ENCODE results near the gene AKAP13. TPM values are rescaled to one million over a fixed set of nuclear protein-coding genes. Genes with fewer than 3 reads are reported as not detected.
"Not testable (repeated sequence)": the region's sequence is repeated elsewhere in the genome, so short reads cannot be mapped to it uniquely, and the experiment has no call there.

Gene AKAP13
- total RNA-seq, 1 donor, result 346 TPM

GRCh38 chr15:85582131-85583079, 202.0 kb downstream of the AKAP13 start:
- Histone ChIP-seq H3K4me3 (ENCODE audit: low read length) (peak overlapping the region; percentile 42), H3K4me1 (ENCODE audit: insufficient read depth, low read length) (peaks cover 75% of the 10 kb centered on the region), H3K27me3 (ENCODE audit: insufficient read depth, low read length) (no peaks in the 10 kb centered on the region), H3K9me3 (ENCODE audit: low read depth, low read length) (no peaks in the 10 kb centered on the region)

DNA sequence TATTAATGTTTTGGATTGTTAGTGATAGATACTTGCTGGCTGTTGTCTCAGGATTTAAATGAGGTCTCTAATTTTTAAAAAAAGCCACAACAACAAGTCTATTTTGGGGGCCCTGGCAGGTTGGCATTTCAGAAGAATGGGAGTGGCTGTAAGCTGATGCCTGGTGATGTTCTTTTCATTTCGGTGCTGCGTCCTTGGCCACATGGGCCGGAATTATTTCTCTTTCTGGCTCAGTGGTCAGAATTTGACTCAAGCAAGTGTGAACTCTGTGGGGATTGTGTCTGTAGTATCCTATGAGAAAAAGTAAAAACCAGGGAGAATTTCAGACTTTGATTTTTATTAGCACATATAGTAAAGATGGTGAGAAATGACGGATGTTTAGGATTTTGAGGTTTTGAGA, 203.0 kb downstream of the AKAP13 start:
- no peaks in the 10 kb centered on the region for H3K27me3 ChIP-seq (ENCODE audit: insufficient read depth, low read length)
- peaks cover 73% of the 10 kb centered on the region for H3K4me1 ChIP-seq (ENCODE audit: insufficient read depth, low read length)
- no peaks in the 10 kb centered on the region for H3K9me3 ChIP-seq (ENCODE audit: low read depth, low read length)
- peak overlapping the region; percentile 42 for H3K4me3 ChIP-seq (ENCODE audit: low read length)

GRCh38 chr15:85583923-85584390, 203.6 kb downstream of the AKAP13 start:
- Histone ChIP-seq H3K4me1 (ENCODE audit: insufficient read depth, low read length) (peaks cover 72% of the 10 kb centered on the region), H3K27me3 (ENCODE audit: insufficient read depth, low read length) (no peaks in the 10 kb centered on the region), H3K4me3 (ENCODE audit: low read length) (peak overlapping the region; percentile 42), H3K9me3 (ENCODE audit: low read depth, low read length) (no peaks in the 10 kb centered on the region)

DNA sequence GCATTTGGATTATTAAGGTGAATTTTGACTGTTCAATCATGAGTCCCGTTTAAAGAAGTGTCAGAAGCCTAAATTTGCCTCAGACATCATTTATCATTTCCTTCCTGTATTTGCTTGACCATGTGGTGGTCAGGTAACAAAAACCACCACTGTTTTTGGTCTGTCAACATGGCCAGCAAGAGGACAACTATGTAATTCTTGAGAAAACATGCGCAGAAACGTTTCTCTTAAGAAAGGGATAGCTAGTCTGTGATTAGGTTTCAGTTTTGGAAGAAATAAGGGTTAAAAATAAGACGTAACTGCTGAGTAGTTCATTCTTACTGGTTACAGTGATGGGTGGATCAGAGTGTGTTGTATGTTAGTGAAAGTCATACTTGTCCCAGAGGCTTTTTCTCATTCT, 204.5 kb downstream of the AKAP13 start:
- H3K27me3 ChIP-seq (ENCODE audit: insufficient read depth, low read length), result no peaks in the 10 kb centered on the region
- H3K4me3 ChIP-seq (ENCODE audit: low read length), result no peak overlapping the region
- no peaks in the 10 kb centered on the region for H3K9me3 ChIP-seq (ENCODE audit: low read depth, low read length)
- peaks cover 63% of the 10 kb centered on the region for H3K4me1 ChIP-seq (ENCODE audit: insufficient read depth, low read length)

- not testable (repeated sequence) for H3K27me3 ChIP-seq (ENCODE audit: insufficient read depth, low read length); H3K4me3 ChIP-seq (ENCODE audit: low read length); H3K9me3 ChIP-seq (ENCODE audit: low read depth, low read length)
- H3K4me1 ChIP-seq (ENCODE audit: insufficient read depth, low read length), result peaks cover 50% of the 10 kb centered on the region
Observed at GRCh38 chr15:85586196-85586595, 205.8 kb downstream of the AKAP13 start.

GRCh38 chr15:85587707-85588411, 207.5 kb downstream of the AKAP13 start:
- no peaks in the 10 kb centered on the region for H3K9me3 ChIP-seq (ENCODE audit: low read depth, low read length)
- peaks cover 33% of the 10 kb centered on the region for H3K4me1 ChIP-seq (ENCODE audit: insufficient read depth, low read length)
- no peaks in the 10 kb centered on the region for H3K27me3 ChIP-seq (ENCODE audit: insufficient read depth, low read length)
- H3K4me3 ChIP-seq (ENCODE audit: low read length), result no peak overlapping the region

GRCh38 chr15:85588677-85589076, 208.3 kb downstream of the AKAP13 start:
- no peaks in the 10 kb centered on the region for H3K9me3 ChIP-seq (ENCODE audit: low read depth, low read length)
- H3K4me3 ChIP-seq (ENCODE audit: low read length), result no peak overlapping the region
- H3K27me3 ChIP-seq (ENCODE audit: insufficient read depth, low read length), result no peaks in the 10 kb centered on the region
- peaks cover 25% of the 10 kb centered on the region for H3K4me1 ChIP-seq (ENCODE audit: insufficient read depth, low read length)

- H3K9me3 ChIP-seq (ENCODE audit: low read depth, low read length), result no peaks in the 10 kb centered on the region
- peaks cover 13% of the 10 kb centered on the region for H3K4me1 ChIP-seq (ENCODE audit: insufficient read depth, low read length)
- no peak overlapping the region for H3K4me3 ChIP-seq (ENCODE audit: low read length)
- no peaks in the 10 kb centered on the region for H3K27me3 ChIP-seq (ENCODE audit: insufficient read depth, low read length)
Observed at GRCh38 chr15:85589851-85590250, 209.4 kb downstream of the AKAP13 start.

DNA sequence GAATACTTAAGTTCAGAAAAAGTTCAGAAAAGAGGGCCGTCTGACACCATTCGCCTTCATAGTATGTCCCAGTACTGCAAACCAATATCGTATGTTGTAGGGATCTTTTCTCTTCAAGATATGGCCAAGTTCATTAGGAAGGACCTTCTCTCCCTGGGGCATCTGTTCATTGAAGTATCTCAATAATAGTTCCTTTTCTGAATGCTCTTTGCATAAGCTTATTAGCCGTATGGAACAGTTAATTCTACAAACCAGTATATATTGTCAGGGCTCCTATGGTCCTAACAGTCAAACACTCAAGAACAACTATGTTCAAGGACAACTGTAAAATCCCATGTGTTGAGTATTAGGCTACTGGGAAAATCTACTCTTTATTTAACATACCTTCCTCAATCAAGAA, 211.2 kb downstream of the AKAP13 start:
- Histone ChIP-seq H3K27me3 (ENCODE audit: insufficient read depth, low read length) (no peaks in the 10 kb centered on the region), H3K9me3 (ENCODE audit: low read depth, low read length) (no peaks in the 10 kb centered on the region), H3K4me1 (ENCODE audit: insufficient read depth, low read length) (peaks cover 4% of the 10 kb centered on the region), H3K4me3 (ENCODE audit: low read length) (no peak overlapping the region)

DNA sequence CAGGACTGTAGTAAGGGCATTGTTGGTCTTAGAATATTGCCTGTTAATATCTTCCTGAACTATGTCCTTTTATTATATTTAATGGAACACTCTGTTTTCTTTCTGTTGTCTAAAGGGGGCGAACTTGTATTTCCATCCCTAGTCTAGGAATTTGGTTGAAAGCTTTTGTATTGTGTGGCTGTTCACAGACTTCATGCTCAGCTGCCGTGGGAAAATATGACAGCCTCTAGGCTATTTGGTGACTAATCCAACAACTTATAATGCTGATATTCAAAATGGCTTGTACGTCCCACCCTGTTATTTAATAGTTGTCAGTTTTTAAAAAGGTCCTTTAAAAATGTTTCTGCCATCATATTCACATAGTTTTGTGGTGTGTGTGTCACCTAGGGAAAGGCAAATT, 211.7 kb downstream of the AKAP13 start:
- peaks cover 6% of the 10 kb centered on the region for H3K4me1 ChIP-seq (ENCODE audit: insufficient read depth, low read length)
- H3K27me3 ChIP-seq (ENCODE audit: insufficient read depth, low read length), result no peaks in the 10 kb centered on the region
- H3K4me3 ChIP-seq (ENCODE audit: low read length), result no peak overlapping the region

DNA sequence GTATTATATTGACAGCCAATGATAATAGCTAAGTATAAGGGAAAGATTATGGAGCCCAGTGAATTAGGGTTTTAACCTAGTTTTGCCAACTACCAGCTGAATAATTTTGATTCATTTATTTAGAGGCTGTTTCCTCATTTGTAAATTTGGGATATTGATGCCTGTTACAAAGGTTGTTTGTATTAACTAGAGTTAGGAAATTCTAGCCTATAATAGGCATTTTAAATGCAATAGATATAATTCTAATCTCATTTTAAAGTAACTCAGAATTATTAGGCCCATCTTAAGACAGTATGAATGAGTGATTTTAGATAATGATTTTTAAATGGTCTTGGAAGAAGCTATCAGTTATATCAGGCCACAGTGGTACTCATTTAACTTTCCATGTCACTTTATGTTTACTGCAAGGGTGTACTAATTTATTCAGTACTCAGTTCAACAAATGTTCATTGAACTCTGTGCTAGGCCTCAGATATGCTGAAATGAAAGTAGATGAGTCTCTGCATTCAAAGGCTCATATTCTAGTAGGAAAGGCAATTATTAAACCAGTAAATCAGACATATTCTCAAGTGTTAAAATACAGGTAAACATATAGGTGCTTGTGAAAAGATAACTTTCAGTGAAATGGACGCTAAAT, 213.5 kb downstream of the AKAP13 start:
- H3K9me3 ChIP-seq (ENCODE audit: low read depth, low read length), result no peaks in the 10 kb centered on the region
- no peaks in the 10 kb centered on the region for H3K27me3 ChIP-seq (ENCODE audit: insufficient read depth, low read length)
- H3K4me3 ChIP-seq (ENCODE audit: low read length), result no peak overlapping the region
- peaks cover 9% of the 10 kb centered on the region for H3K4me1 ChIP-seq (ENCODE audit: insufficient read depth, low read length)

More for the DNA sequence above, 211.7 kb downstream of the AKAP13 start:
- H3K9me3 ChIP-seq (ENCODE audit: low read depth, low read length), result no peaks in the 10 kb centered on the region

GRCh38 chr15:85595804-85596536, 215.6 kb downstream of the AKAP13 start:
- Histone ChIP-seq H3K9me3 (ENCODE audit: low read depth, low read length) (no peaks in the 10 kb centered on the region), H3K4me1 (ENCODE audit: insufficient read depth, low read length) (peaks cover 9% of the 10 kb centered on the region), H3K27me3 (ENCODE audit: insufficient read depth, low read length) (no peaks in the 10 kb centered on the region), H3K4me3 (ENCODE audit: low read length) (no peak overlapping the region)

DNA sequence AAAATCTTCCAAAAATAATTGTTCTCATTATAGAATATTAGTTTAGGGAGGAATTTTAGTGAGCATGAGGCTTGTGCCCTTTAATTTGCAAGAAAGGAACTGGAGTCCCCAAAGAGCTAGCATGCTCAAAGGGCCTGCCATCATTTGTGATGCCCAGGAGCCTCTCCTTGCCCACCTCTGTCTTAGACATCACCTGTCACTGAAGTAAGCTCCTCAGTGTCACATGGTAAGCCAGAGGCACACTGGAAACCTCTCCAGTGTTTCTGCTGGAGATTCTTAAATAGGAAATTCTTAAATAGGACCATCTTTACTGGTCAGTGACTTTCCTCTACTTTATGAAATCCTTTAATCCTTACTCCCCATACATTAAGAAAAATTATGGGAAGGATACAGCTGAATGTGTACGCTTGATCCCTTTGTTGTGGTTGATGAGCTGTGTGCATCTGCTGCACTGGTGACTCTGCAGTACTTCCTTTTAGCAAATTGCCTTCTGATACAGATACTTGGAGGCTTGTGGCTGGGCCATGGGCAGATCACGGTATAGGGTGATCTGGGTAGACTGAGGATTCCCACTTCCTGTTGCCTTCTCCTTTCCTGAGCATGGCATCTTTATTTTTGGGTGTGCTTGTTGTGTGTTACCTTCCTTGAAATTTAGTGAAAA, 216.9 kb downstream of the AKAP13 start:
- H3K4me3 ChIP-seq (ENCODE audit: low read length), result no peak overlapping the region
- no peaks in the 10 kb centered on the region for H3K27me3 ChIP-seq (ENCODE audit: insufficient read depth, low read length)
- H3K4me1 ChIP-seq (ENCODE audit: insufficient read depth, low read length), result peaks cover 9% of the 10 kb centered on the region
- H3K9me3 ChIP-seq (ENCODE audit: low read depth, low read length), result no peaks in the 10 kb centered on the region

- Histone ChIP-seq H3K9me3 (ENCODE audit: low read depth, low read length) (no peaks in the 10 kb centered on the region), H3K4me1 (ENCODE audit: insufficient read depth, low read length) (peaks cover 9% of the 10 kb centered on the region), H3K27me3 (ENCODE audit: insufficient read depth, low read length) (no peaks in the 10 kb centered on the region), H3K4me3 (ENCODE audit: low read length) (no peak overlapping the region)
Observed at GRCh38 chr15:85598219-85598618, 217.8 kb downstream of the AKAP13 start.
